Upper lobe of left lung (tissue), 6 donors: Measurements from ENCODE around the gene SH2D3A. TPM values are rescaled to one million over a fixed set of nuclear protein-coding genes. Genes with fewer than 3 reads are reported as not detected.

ENCODE experiments used
- ATAC-seq, 2 donors: fragments of 200-7000 bp; cut with Tn5 transposase; one replicate each; pipeline ENCODE4 v1.9.1; 2022; ENCODE audit warnings: mild to moderate bottlenecking in 2 of 2, moderate library complexity in 2 of 2; ENCODE audit not compliant: low FRiP score in 2 of 2
- DNase-seq, 2 donors: peaks; one replicate each; pipeline ENCODE4 v3.0.0-alpha.2; 2019 to 2020
- H3K27ac ChIP-seq, 4 donors: fragments of 200-600 bp; sonication (generic); one replicate each; pipeline ENCODE4 v1.5.1; 2016 to 2019
- H3K27me3 ChIP-seq, 4 donors: fragments of 200-600 bp; sonication (generic); one replicate each; pipeline ENCODE4 v1.5.1; 2017 to 2019
- H3K36me3 ChIP-seq, 4 donors: fragments of 200-600 bp; sonication (generic); one replicate each; pipeline ENCODE4 v1.5.1; 2016 to 2019
- H3K4me1 ChIP-seq, 4 donors: fragments of 200-600 bp; sonication (generic); one replicate each; pipeline ENCODE4 v1.5.1; 2018 to 2019
- H3K4me3 ChIP-seq, 4 donors: fragments of 200-600 bp; sonication (generic); one replicate each; pipeline ENCODE4 v1.5.1; 2017 to 2019; ENCODE audit warnings: mild to moderate bottlenecking in 2 of 4, moderate library complexity in 1 of 4
- H3K9me3 ChIP-seq, 4 donors: fragments of 200-600 bp; sonication (generic); one replicate each; pipeline ENCODE4 v1.5.1; 2018 to 2019
- EP300 ChIP-seq, 4 donors: sonication (generic); formaldehyde crosslinking; IDR thresholded peaks; one replicate each; pipeline ENCODE4 v1.5.1; 2017; ENCODE audit warnings: antibody characterized with exemption in 4 of 4, control low read depth in 2 of 4
- POLR2A ChIP-seq, 4 donors: fragments of 450-650 bp; IDR thresholded peaks; one replicate each; pipeline ENCODE4 v1.5.1; 2016 to 2017; ENCODE audit warnings: antibody characterized with exemption in 4 of 4, mild to moderate bottlenecking in 2 of 4
- POLR2AphosphoS5 ChIP-seq, 2 donors: sonication (generic); formaldehyde crosslinking; IDR thresholded peaks; one replicate each; pipeline ENCODE4 v1.5.1; 2017; ENCODE audit warnings: antibody characterized with exemption in 2 of 2
- WGBS, 2 donors: methylation state at CpG; one replicate each; pipeline ENCODE4 v1.1.5; 2017 to 2018; 5-methylcytosine and 5-hydroxymethylcytosine counted together
- total RNA-seq, 6 donors: library from RNA; depleted of rRNA in 4 of 6; stranded (reverse); fragments of >200 nt in 4 of 6; gene quantifications; one replicate each; pipeline versions ENCODE4 v1.1.0 to v1.2.1, GENCODE V29; 2016 to 2021
- TF ChIP-seq, protein P1 (sequence below), 6 experiments: fragments of 450-650 bp in 4 of 6; fragments of 200-600 bp in 2 of 6; sonication (generic) in 2 of 6; IDR thresholded peaks; one replicate each; pipeline ENCODE4 v1.5.1; 2016 to 2019; ENCODE audit warnings: antibody characterized with exemption in 6 of 6
- donor health status: DM: no; HTN: no; CAD: no; lungs with moderate emphysema.
- donor health status: DM: no; HTN: yes; CAD: no; lungs with severe emphysema.

SH2D3A gene
- total RNA-seq, 6 donors from 2014 or later = 24.9 to 109 (median 35.8) TPM

DNA sequence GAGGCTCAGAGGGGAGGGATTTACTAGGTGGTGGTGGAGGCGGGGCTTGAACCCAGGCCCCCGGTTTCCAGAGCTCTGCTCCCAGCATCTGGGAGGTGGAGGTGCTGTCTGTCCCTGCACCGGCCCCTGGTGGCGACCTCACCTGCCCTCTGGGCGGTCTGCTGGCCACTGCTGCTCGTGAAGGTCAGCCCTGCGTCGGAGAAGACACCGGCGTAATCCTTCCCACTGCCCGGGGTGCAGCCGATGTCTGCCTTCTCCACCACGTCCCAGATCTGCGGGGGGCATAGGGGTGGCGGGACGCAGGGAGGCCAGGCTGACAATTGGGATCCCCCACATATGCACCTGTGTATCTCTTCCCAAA is 59.6 kb downstream of the SH2D3A start:
- TF ChIP-seq POLR2A (IDR thresholded peaks at IDR 0.05) (no peak), EP300 (IDR thresholded peaks at IDR 0.05) (no peak), POLR2AphosphoS5 (IDR thresholded peaks at IDR 0.05) (no peak)
- TF ChIP-seq, protein P1, sequence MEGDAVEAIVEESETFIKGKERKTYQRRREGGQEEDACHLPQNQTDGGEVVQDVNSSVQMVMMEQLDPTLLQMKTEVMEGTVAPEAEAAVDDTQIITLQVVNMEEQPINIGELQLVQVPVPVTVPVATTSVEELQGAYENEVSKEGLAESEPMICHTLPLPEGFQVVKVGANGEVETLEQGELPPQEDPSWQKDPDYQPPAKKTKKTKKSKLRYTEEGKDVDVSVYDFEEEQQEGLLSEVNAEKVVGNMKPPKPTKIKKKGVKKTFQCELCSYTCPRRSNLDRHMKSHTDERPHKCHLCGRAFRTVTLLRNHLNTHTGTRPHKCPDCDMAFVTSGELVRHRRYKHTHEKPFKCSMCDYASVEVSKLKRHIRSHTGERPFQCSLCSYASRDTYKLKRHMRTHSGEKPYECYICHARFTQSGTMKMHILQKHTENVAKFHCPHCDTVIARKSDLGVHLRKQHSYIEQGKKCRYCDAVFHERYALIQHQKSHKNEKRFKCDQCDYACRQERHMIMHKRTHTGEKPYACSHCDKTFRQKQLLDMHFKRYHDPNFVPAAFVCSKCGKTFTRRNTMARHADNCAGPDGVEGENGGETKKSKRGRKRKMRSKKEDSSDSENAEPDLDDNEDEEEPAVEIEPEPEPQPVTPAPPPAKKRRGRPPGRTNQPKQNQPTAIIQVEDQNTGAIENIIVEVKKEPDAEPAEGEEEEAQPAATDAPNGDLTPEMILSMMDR (IDR thresholded peaks at IDR 0.05) = no peak
- H3K27ac ChIP-seq = no peak overlapping the region
- H3K9me3 ChIP-seq = no peaks in the 10 kb centered on the region
- H3K27me3 ChIP-seq = no peaks in the 10 kb centered on the region
- H3K36me3 ChIP-seq = peaks cover 3 to 35% (median 17%) of the 10 kb centered on the region in 4 donors
- H3K4me1 ChIP-seq = no peaks in the 10 kb centered on the region
- 67 to 83% methylated on average over 11 to 13 of the region's 16 CpGs for WGBS, 2 donors
- no peak for ATAC-seq
- H3K4me3 ChIP-seq = no peak overlapping the region
- DNase-seq = peak in 1 of 2 donors; percentile 59

DNA sequence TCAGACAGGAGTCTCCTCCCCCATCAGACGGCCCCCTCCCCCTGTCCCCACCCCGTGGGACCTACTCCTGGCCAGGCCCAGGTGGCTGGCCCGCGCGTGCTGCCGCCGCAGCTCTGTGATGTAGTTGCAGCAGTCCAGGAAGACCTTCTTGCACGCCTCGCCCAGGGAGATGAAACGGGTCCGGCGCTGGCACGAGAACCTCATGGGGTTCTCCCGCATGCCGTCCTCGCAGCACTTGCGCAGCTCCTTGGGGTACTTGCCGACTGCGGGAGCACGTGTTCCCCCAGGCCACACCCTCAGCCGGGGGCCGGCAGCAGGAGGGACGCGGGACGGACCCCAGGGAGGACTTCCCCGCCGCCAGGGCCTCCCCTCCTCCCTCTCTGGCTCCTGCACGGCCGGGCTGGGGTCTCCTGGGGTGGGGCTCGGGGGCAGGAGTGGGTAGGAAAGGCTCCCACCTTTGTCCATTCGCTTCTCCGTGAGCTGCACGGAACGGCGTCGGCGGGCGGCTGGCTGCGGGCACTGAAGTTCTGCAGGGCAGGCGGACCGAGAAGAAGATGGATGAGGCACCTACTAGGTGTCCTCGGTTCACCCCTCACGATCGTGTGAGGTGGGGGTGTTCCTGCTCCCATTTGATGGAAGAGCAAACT is 60.1 kb downstream of the SH2D3A start:
- no peaks in the 10 kb centered on the region for H3K9me3 ChIP-seq
- H3K27ac ChIP-seq = no peak overlapping the region
- 87 to 91% methylated on average over 31 to 41 of the region's 44 CpGs for WGBS, 2 donors
- peaks cover 3 to 36% (median 17%) of the 10 kb centered on the region in 4 donors for H3K36me3 ChIP-seq
- no peak overlapping the region for H3K4me3 ChIP-seq
- DNase-seq = peak in 1 of 2 donors; percentile 76
- H3K4me1 ChIP-seq = no peaks in the 10 kb centered on the region
- no peak for ATAC-seq
- TF ChIP-seq EP300 (IDR thresholded peaks at IDR 0.05) (no peak), POLR2AphosphoS5 (IDR thresholded peaks at IDR 0.05) (no peak), POLR2A (IDR thresholded peaks at IDR 0.05) (no peak)
- TF ChIP-seq, protein P1 (IDR thresholded peaks at IDR 0.05) = no peak
- H3K27me3 ChIP-seq = no peaks in the 10 kb centered on the region

DNA sequence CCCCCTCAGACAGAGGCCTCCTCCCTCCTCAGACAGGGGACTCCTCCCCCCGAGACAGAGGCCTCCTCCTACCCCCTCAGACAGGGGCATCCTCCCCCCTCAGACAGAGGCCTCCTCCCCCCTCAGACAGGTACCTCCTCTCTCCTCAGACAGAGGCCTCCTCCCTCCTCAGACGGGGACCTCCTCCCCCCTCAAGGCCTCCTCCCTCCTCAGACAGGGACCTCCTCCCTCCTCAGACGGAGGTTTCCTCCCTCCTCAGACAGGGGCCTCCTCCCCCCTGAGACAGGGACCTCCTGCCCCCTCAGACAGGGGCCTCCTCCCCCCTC is 60.6 kb downstream of the SH2D3A start:
- Histone ChIP-seq H3K4me3 (no peak overlapping the region), H3K36me3 (peaks cover 1 to 38% (median 16%) of the 10 kb centered on the region in 4 donors), H3K27me3 (no peaks in the 10 kb centered on the region), H3K27ac (no peak overlapping the region), H3K4me1 (no peaks in the 10 kb centered on the region), H3K9me3 (no peaks in the 10 kb centered on the region)
- ATAC-seq (no peak), DNase-seq (no peak)
- no peak for TF ChIP-seq POLR2AphosphoS5 (IDR thresholded peaks at IDR 0.05)
- 63 to 64% methylated on average over 1 to 3 of the region's 3 CpGs for WGBS, 2 donors

DNA sequence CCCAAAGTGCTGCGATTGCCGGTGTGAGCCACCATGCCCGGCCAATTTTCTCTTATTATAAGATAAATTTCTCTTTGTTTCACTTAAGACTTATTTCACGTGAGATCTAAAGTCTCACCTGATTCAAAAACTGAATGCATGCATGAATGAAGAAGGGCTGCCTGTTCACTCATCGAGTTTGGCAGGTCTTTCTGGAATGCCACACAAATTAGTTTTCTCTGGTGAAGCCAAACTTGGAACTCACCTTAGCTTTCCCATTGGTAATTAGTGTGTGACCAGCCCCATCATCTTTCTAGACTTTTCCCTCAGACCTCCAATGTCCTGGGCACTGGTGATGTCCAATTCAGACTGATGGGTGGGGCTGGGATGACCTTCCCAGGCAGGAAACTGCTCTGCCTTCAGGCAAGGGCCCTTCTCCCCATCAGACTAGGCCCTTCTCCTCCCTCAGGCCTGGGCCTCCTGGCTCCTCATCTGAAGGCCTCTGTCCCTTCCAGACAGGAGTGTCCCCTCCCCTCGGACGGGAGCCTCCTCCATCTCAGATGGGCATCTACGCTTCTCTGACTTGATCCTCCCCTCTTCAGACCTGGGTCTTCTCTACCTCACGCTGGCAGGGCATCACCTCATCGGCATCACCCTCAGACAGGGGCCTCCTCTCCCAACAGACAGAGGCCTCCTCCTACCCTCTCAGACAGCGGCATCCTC is 61.2 kb downstream of the SH2D3A start:
- TF ChIP-seq POLR2AphosphoS5 (IDR thresholded peaks at IDR 0.05) (no peak), EP300 (IDR thresholded peaks at IDR 0.05) (no peak), POLR2A (IDR thresholded peaks at IDR 0.05) (no peak)
- TF ChIP-seq, protein P1 (IDR thresholded peaks at IDR 0.05) = no peak
- DNase-seq = no peak
- no peaks in the 10 kb centered on the region for H3K9me3 ChIP-seq
- peaks cover 0 to 37% (median 14%) of the 10 kb centered on the region in 4 donors for H3K36me3 ChIP-seq
- WGBS, 2 donors = 82 to 83% methylated on average over 11 of the region's 11 CpGs
- ATAC-seq = peak in 1 of 2 donors; percentile 40
- H3K27ac ChIP-seq = no peak overlapping the region
- no peaks in the 10 kb centered on the region for H3K4me1 ChIP-seq
- no peak overlapping the region for H3K4me3 ChIP-seq
- no peaks in the 10 kb centered on the region for H3K27me3 ChIP-seq

Other genes starting within 250 kb of the SH2D3A start
- gene TNFSF9, start 236.4 kb downstream of the SH2D3A start, total RNA-seq = 10 to 100 TPM in 2 of 6 donors, 1 to 10 TPM in 4; 6.3 to 11.6 (median 8.4) TPM
- 1 to 10 TPM in 1 of 6 donors, under 1 TPM in 1, not detected in 4; 0.31 to 1.3 TPM for gene CD70, start 176.3 kb downstream of the SH2D3A start, total RNA-seq
- 1 to 10 TPM; 1.7 to 7.3 (median 2.8) TPM for gene TNFSF14, start 97.3 kb downstream of the SH2D3A start, total RNA-seq
- gene C3, start 46.8 kb downstream of the SH2D3A start, total RNA-seq = 1,000 to 10,000 TPM in 2 of 6 donors, 100 to 1,000 TPM in 4; 461 to 1,221 (median 854) TPM
- 100 to 1,000 TPM in 1 of 6 donors, 10 to 100 TPM in 5; 51.6 to 105 (median 69.0) TPM for gene GPR108, start 29.9 kb downstream of the SH2D3A start, total RNA-seq
- 100 to 1,000 TPM in 2 of 6 donors, 10 to 100 TPM in 4; 59.6 to 423 (median 74.3) TPM for gene TRIP10, start 27.8 kb downstream of the SH2D3A start, total RNA-seq
- 10 to 100 TPM; 13.9 to 53.4 (median 24.1) TPM for gene VAV1, start 5.3 kb upstream of the SH2D3A start, total RNA-seq
- 1 to 10 TPM in 5 of 6 donors, under 1 TPM in 1; 0.79 to 7.3 (median 4.3) TPM for gene ADGRE1, start 120.1 kb upstream of the SH2D3A start, total RNA-seq